GM12801 (cell line): ENCODE measurements around the gene BIRC7.

ENCODE experiments used
- TF ChIP-seq, protein P1 (sequence below): IDR thresholded peaks from one replicate; pipeline ENCODE4 v1.5.1; 2011; ENCODE audit warnings: control low read depth; ENCODE audit not compliant: insufficient read length; ENCODE audit errors: extremely low read depth

Gene BIRC7

DNA sequence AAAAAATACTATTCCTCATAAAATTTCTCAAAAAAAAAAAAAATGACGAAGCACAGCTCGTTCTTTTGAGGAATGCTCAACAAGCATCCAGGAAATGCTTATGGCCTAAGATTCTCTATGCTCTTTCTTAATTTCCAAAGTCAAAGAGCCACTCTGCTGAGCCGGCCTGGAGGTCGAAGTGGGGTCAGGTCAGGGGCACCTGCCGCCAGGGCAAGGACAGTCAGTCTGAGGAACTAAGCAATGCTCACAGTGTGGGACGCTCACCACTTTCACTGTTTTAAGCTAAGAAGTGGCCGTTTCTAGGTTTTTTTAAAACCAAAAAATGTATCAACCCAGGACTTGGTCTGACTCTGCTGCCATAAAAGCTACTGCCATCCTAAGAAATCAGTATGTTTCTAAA is 37.1 kb upstream of the BIRC7 start:
- TF ChIP-seq, protein P1, sequence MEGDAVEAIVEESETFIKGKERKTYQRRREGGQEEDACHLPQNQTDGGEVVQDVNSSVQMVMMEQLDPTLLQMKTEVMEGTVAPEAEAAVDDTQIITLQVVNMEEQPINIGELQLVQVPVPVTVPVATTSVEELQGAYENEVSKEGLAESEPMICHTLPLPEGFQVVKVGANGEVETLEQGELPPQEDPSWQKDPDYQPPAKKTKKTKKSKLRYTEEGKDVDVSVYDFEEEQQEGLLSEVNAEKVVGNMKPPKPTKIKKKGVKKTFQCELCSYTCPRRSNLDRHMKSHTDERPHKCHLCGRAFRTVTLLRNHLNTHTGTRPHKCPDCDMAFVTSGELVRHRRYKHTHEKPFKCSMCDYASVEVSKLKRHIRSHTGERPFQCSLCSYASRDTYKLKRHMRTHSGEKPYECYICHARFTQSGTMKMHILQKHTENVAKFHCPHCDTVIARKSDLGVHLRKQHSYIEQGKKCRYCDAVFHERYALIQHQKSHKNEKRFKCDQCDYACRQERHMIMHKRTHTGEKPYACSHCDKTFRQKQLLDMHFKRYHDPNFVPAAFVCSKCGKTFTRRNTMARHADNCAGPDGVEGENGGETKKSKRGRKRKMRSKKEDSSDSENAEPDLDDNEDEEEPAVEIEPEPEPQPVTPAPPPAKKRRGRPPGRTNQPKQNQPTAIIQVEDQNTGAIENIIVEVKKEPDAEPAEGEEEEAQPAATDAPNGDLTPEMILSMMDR: no peak

DNA sequence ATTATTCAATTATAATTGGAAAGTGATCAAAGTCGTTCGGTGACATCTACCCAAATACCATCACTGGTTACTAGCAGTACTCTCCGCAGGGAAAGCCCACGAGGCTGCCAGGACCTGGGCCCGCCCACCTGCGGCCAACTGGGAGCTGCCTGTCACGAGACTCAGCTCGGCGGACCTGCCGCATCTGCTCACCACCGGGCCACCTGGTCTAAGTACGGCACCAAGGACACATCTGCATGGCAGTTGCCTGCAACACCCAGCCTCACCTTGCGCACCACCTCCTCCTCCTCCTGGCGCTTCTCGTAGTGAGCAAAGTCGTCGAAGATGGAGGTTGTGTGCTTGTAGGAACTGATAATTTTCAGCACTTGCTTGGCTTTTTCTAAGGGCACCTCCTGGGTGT is 33.7 kb upstream of the BIRC7 start:
- TF ChIP-seq, protein P1: no peak

DNA sequence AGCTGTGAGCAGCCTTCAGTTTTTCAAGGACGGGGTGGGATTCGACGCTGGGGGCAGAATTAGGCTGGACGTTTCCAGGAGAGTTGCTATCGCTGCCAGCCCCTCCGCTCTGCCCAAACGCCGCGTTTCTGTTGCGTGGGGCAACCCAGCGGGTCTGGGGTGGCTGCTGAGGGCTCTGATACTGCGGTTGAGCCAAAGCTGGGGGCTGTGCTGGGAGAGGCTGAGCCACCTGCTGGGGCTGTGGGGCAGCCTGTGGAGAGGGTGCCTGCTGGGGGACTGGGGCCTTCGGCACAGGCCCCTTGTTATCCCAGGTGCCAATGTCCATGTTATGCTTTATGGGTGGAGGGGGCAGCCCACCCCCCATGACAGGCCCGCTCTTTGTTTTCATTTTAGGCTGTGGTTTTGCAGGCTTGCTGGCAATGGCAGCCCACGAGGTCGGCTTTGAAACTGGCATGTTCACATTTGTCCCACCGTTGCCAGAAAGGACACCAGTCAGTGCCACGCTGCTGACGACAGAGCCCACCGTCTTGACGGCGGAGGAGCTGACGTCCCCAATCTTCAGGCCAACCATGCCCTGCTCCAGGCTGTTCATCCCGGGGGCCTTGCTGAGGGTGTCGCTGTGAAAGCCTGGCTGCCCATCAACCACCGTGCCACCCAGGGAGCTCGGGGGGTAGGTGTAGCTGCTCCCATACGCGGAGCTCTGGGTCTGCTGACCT is 32.7 kb upstream of the BIRC7 start:
- TF ChIP-seq, protein P1: no peak

DNA sequence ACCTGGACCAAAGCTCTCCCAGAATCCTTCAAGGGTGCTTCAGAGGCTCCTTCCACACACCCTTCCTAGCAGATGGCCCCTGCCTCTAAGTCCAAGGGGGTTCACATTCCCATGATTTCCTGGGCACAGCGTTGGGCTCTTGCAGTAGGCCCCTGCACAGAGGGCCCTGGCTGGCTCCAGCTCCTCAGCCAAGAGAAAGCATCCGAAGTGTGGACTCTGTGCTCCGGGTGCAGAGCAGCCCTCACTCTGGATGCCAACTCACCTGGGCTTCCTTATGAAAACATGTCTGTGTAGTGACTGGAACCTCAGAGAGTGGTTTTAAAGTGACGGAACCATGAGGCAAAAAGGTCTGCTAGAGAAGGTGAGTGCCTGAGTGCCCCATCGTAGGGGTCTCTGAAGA is 31.3 kb upstream of the BIRC7 start:
- TF ChIP-seq, protein P1: no peak

DNA sequence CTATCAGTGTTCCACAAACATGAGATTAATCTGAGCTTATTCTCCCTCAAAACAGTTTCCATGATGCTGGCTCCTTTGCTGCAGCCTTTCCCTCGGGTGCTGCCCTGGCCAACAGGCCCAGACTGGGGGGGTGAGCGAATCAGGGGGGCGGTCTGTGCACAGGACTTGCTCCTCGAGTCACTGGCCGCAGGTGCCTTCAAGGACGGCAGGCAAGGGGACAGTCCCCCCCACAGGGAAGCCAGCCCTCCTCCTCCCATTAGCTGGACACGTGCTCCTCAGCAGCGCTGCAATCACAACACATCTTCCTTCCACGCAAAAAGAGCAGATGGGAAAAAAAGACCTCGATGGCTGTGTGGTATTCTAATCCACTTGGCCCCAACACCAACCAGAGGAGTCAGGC is 29.8 kb upstream of the BIRC7 start:
- TF ChIP-seq, protein P1: no peak

DNA sequence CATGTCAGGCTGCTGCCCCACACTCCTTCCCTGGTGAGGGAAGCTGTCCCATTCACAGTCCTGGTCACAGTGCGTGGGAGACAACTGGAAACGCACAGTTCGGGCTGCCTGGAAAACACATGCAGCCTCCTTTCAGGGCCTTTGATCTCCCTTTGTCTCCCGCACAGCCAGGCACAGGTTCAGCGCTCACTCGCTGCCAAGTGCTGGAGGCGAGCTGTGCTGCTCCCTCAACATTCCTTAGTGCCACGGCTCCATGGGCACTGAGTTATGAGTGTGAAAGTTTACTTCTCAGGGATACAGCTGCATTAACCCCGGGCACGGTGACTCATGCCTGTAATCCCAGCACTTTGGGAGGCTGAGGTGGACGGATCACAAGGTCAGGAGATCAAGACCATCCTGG is 28.8 kb upstream of the BIRC7 start:
- TF ChIP-seq, protein P1: no peak

DNA sequence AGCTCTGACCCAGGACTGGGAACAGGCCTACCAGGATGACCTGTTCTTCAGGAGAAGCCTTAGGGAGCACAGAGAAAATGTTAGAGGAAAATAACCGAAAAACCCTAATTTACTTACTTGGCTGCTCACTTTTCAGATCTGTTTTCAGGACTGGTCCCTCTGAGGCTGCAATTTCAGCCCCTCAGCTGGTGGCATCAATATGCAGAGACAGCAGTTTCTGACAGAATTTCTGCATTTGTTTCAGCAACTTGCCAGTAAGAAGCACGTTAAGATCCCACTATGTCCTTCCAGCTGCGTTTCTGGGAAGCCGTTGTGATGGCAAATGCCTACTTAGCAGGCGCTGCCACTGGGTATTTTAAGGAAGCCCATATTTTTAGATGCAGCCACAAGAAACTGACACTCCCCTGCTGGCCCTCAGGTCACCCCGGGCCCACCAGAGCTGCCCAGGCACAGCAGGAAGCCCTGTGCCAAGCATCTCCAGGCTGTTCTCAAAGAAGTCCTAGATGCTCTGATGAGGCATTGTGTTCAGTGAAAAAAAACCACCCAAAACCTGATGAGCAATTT is 27.3 kb upstream of the BIRC7 start:
- TF ChIP-seq, protein P1: no peak
